ENCODE data around the gene GTF2H1. TPM values are rescaled to one million over a fixed set of nuclear protein-coding genes. Genes with fewer than 3 reads are reported as not detected.

Gene GTF2H1
- total and polyA plus RNA-seq, 2 experiments from 2014 or later = 33.8 to 66.2 TPM

DNA sequence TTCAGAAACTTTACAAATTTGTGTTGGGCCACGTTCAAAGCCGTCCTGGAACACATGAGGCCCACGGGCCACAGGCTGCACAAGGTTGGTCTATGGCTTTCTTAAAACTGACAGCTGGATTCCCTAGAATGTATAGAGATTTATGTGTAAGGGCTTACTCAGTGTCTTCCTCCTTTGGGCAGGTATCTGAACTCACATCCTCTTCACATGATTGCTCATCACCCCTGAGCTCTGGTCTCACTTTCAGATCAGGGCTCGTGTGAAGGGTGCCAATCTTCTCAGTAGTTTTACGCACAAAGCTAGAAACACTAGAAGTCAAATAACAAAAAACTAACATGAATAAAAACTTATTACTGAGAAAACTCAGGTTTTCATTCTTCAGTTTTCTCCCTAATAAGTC, 27.5 kb upstream of the GTF2H1 start:
- WGBS (ENCODE audit: low lambda C conversion rate, missing lambda C conversion rate) = 99% methylated on average over 5 of the region's 5 CpGs
- no peaks in the 10 kb centered on the region for H3K36me3 ChIP-seq (replicated peaks; ENCODE audit: insufficient read depth, low read depth)
- TF ChIP-seq EZH2 (IDR thresholded peaks at IDR 0.05; ENCODE audit: borderline replicate concordance) = no peak
- TF ChIP-seq EZH2phosphoT487 (IDR thresholded peaks at IDR 0.05; ENCODE audit: low read depth, severe bottlenecking, unreplicated experiment) = no peak
- TF ChIP-seq, protein P1, sequence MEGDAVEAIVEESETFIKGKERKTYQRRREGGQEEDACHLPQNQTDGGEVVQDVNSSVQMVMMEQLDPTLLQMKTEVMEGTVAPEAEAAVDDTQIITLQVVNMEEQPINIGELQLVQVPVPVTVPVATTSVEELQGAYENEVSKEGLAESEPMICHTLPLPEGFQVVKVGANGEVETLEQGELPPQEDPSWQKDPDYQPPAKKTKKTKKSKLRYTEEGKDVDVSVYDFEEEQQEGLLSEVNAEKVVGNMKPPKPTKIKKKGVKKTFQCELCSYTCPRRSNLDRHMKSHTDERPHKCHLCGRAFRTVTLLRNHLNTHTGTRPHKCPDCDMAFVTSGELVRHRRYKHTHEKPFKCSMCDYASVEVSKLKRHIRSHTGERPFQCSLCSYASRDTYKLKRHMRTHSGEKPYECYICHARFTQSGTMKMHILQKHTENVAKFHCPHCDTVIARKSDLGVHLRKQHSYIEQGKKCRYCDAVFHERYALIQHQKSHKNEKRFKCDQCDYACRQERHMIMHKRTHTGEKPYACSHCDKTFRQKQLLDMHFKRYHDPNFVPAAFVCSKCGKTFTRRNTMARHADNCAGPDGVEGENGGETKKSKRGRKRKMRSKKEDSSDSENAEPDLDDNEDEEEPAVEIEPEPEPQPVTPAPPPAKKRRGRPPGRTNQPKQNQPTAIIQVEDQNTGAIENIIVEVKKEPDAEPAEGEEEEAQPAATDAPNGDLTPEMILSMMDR (IDR thresholded peaks at IDR 0.05; ENCODE audit: poor library complexity) = no peak

DNA sequence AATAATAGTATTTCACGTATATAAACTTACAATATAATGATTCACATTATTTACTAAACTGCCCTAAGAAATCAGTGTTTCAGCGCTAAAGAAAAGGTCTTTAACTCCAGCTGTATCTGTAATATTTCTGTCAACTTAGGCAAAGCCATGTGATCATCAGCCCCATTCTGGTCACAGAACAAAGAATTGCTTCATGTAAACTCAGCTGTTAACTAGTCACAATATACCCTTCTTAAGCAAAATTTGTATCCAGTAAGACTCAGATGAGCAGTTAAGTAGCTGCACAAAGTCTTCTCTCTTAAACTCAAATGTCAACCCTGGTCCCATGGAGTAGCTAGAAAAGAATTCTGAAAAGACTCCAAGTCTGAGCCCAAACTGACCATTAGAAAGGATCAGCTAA, 27.1 kb upstream of the GTF2H1 start:
- Histone ChIP-seq H2AFZ (no peak overlapping the region), H3K27me3 (no peaks in the 10 kb centered on the region), H4K20me1 (ENCODE audit: insufficient read depth, poor library complexity, severe bottlenecking) (no peaks in the 10 kb centered on the region), H3K4me3 (no peak overlapping the region), H3K4me1 (ENCODE audit: insufficient read depth) (no peaks in the 10 kb centered on the region), H3K27ac (no peak overlapping the region), H3K9me3 (ENCODE audit: low read depth) (no peaks in the 10 kb centered on the region), H3K36me3 (replicated peaks; ENCODE audit: insufficient read depth, low read depth) (no peaks in the 10 kb centered on the region), H3K79me2 (no peaks in the 10 kb centered on the region), H3K4me2 (no peak overlapping the region), H3K9me2 (replicated peaks; ENCODE audit: insufficient read depth) (no peaks in the 10 kb centered on the region)
- WGBS (ENCODE audit: low lambda C conversion rate, missing lambda C conversion rate) = 97% methylated on average over 2 of the region's 2 CpGs
- TF ChIP-seq EZH2phosphoT487 (IDR thresholded peaks at IDR 0.05; ENCODE audit: low read depth, severe bottlenecking, unreplicated experiment) (no peak), EZH2 (IDR thresholded peaks at IDR 0.05; ENCODE audit: borderline replicate concordance) (no peak)
- TF ChIP-seq, protein P1 (IDR thresholded peaks at IDR 0.05; ENCODE audit: poor library complexity) = no peak
- no peak for DNase-seq (ENCODE audit: low spot score)

More for the DNA sequence above, 27.5 kb upstream of the GTF2H1 start:
- Histone ChIP-seq H4K20me1 (ENCODE audit: insufficient read depth, poor library complexity, severe bottlenecking) (no peaks in the 10 kb centered on the region), H3K27ac (no peak overlapping the region), H3K79me2 (no peaks in the 10 kb centered on the region), H3K9me3 (ENCODE audit: low read depth) (no peaks in the 10 kb centered on the region), H2AFZ (no peak overlapping the region), H3K27me3 (no peaks in the 10 kb centered on the region), H3K9me2 (replicated peaks; ENCODE audit: insufficient read depth) (no peaks in the 10 kb centered on the region), H3K4me2 (no peak overlapping the region), H3K4me1 (ENCODE audit: insufficient read depth) (no peaks in the 10 kb centered on the region), H3K4me3 (no peak overlapping the region)
- DNase-seq (ENCODE audit: low spot score) = no peak

DNA sequence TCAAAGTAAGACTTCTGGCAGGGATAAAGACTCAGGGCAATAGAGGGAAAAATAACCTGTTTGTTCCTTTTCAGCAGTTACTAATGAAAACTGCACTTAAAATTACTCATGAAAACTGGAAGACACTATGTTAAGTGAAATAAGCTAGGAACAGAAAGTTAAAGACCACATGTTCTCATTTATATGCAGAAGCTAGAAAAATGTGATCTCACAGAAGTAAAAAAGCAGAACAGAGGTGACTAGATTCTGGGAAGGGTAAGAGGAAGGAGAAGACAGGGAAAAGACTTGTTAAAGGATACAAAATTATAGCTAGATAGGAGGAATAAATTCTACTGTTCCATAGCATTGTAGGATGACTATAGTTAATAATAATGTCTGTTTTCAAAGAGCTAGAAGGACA, 22.6 kb upstream of the GTF2H1 start:
- TF ChIP-seq, protein P1 (IDR thresholded peaks at IDR 0.05; ENCODE audit: poor library complexity) = no peak
- no peak for TF ChIP-seq EZH2phosphoT487 (IDR thresholded peaks at IDR 0.05; ENCODE audit: low read depth, severe bottlenecking, unreplicated experiment)
- no peak for TF ChIP-seq EZH2 (IDR thresholded peaks at IDR 0.05; ENCODE audit: borderline replicate concordance)
- no peaks in the 10 kb centered on the region for H3K27me3 ChIP-seq
- DNase-seq (ENCODE audit: low spot score) = no peak
- no peak overlapping the region for H3K4me3 ChIP-seq
- no peaks in the 10 kb centered on the region for H3K4me1 ChIP-seq (ENCODE audit: insufficient read depth)
- no peaks in the 10 kb centered on the region for H3K36me3 ChIP-seq (replicated peaks; ENCODE audit: insufficient read depth, low read depth)
- H3K4me2 ChIP-seq = no peak overlapping the region
- no peaks in the 10 kb centered on the region for H3K79me2 ChIP-seq
- no peaks in the 10 kb centered on the region for H3K9me2 ChIP-seq (replicated peaks; ENCODE audit: insufficient read depth)
- H3K27ac ChIP-seq = no peak overlapping the region
- H3K9me3 ChIP-seq (ENCODE audit: low read depth) = no peaks in the 10 kb centered on the region
- no peak overlapping the region for H2AFZ ChIP-seq
- no peaks in the 10 kb centered on the region for H4K20me1 ChIP-seq (ENCODE audit: insufficient read depth, poor library complexity, severe bottlenecking)

DNA sequence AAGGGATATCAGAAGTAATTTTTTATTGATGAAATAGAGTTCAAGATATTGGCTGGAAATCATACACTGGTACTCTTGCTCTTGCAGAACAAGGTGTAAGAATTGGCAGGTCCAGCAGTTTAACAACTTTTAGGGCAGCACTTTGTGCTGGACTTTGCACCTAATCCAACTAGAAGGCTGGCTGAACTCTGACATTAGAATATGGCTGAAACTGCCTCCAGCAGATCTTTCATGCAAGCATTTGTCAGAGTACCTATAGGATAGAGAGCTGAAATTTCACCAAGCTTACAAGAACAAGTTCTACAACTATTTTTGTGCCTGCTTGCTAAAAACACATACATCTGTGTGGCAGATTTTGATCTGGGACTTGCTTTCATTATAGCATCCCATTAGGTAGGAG, 17.6 kb upstream of the GTF2H1 start:
- no peak overlapping the region for H2AFZ ChIP-seq
- no peak for TF ChIP-seq EZH2 (IDR thresholded peaks at IDR 0.05; ENCODE audit: borderline replicate concordance)
- no peak for TF ChIP-seq EZH2phosphoT487 (IDR thresholded peaks at IDR 0.05; ENCODE audit: low read depth, severe bottlenecking, unreplicated experiment)
- TF ChIP-seq, protein P1 (IDR thresholded peaks at IDR 0.05; ENCODE audit: poor library complexity) = no peak
- no peaks in the 10 kb centered on the region for H3K9me3 ChIP-seq (ENCODE audit: low read depth)
- H3K4me1 ChIP-seq (ENCODE audit: insufficient read depth) = no peaks in the 10 kb centered on the region
- no peaks in the 10 kb centered on the region for H4K20me1 ChIP-seq (ENCODE audit: insufficient read depth, poor library complexity, severe bottlenecking)
- no peak overlapping the region for H3K4me3 ChIP-seq
- peak; percentile 12 for DNase-seq (ENCODE audit: low spot score)
- no peaks in the 10 kb centered on the region for H3K36me3 ChIP-seq (replicated peaks; ENCODE audit: insufficient read depth, low read depth)
- H3K27ac ChIP-seq = no peak overlapping the region
- no peak overlapping the region for H3K4me2 ChIP-seq
- no peaks in the 10 kb centered on the region for H3K79me2 ChIP-seq
- no peaks in the 10 kb centered on the region for H3K9me2 ChIP-seq (replicated peaks; ENCODE audit: insufficient read depth)
- no peaks in the 10 kb centered on the region for H3K27me3 ChIP-seq

Data from hepatocyte (in vitro differentiated cells).